Mesendoderm (in vitro differentiated cells): ENCODE results near the gene ATP10A.

Experiments used
- DNase-seq: peaks from one replicate; pipeline ENCODE4 v3.0.0; 2013
- H2AK5ac ChIP-seq: 2 replicates; pipeline ENCODE4 v1.6.1; 2013; ENCODE audit warnings: low read length, inconsistent platforms
- H2BK120ac ChIP-seq: 2 replicates; pipeline ENCODE4 v1.6.1; 2013; ENCODE audit warnings: low read depth, mild to moderate bottlenecking, low read length, moderate library complexity, mixed read lengths
- H2BK15ac ChIP-seq: replicated peaks from 2 replicates; pipeline ENCODE4 v1.6.1; 2013; ENCODE audit warnings: low read depth, mild to moderate bottlenecking, moderate library complexity
- H2BK5ac ChIP-seq: 2 replicates; pipeline ENCODE4 v1.6.1; 2013; ENCODE audit warnings: low read length, inconsistent platforms
- H3K18ac ChIP-seq: 2 replicates; pipeline ENCODE4 v1.6.1; 2013; ENCODE audit warnings: mild to moderate bottlenecking, low read length, mixed read lengths
- H3K23ac ChIP-seq: one replicate; pipeline ENCODE4 v1.6.1; 2013; ENCODE audit warnings: low read length
- H3K27ac ChIP-seq: 2 replicates; pipeline ENCODE4 v1.5.1; 2013; ENCODE audit warnings: low read depth, mild to moderate bottlenecking, inconsistent platforms, low read length, moderate library complexity
- H3K27me3 ChIP-seq: 2 replicates; pipeline ENCODE4 v1.6.1; 2013; ENCODE audit warnings: low read length, control low read depth, mild to moderate bottlenecking, inconsistent platforms; ENCODE audit not compliant: insufficient read depth, poor library complexity
- H3K36me3 ChIP-seq: 2 replicates; pipeline ENCODE4 v1.6.1; 2013; ENCODE audit warnings: low read length, inconsistent platforms; ENCODE audit not compliant: control insufficient read depth, insufficient read depth
- H3K4ac ChIP-seq: one replicate; pipeline ENCODE4 v1.6.1; 2013; ENCODE audit warnings: low read depth, mild to moderate bottlenecking, low read length, moderate library complexity
- H3K4me1 ChIP-seq: 2 replicates; pipeline ENCODE4 v1.6.1; 2013; ENCODE audit warnings: low read depth, low read length, inconsistent platforms; ENCODE audit not compliant: control insufficient read depth
- H3K4me2 ChIP-seq: 2 replicates; pipeline ENCODE4 v1.6.1; 2013; ENCODE audit warnings: low read length
- H3K4me3 ChIP-seq: 2 replicates; pipeline ENCODE4 v1.5.1; 2013; ENCODE audit warnings: mild to moderate bottlenecking, low read length
- H3K56ac ChIP-seq: one replicate; pipeline ENCODE4 v1.6.1; 2013; ENCODE audit warnings: low read length
- H3K79me1 ChIP-seq: 2 replicates; pipeline ENCODE4 v1.6.1; 2013; ENCODE audit warnings: low read length, inconsistent platforms
- H3K79me2 ChIP-seq: 2 replicates; pipeline ENCODE4 v1.6.1; 2013; ENCODE audit warnings: mild to moderate bottlenecking, low read length; ENCODE audit not compliant: control insufficient read depth, insufficient read depth
- H3K9ac ChIP-seq: 2 replicates; pipeline ENCODE4 v1.6.1; 2013; ENCODE audit warnings: low read length, inconsistent platforms
- H4K5ac ChIP-seq: one replicate; pipeline ENCODE4 v1.6.1; 2013; ENCODE audit warnings: low read length
- H4K8ac ChIP-seq: one replicate; pipeline ENCODE4 v1.6.1; 2013; ENCODE audit warnings: low read depth, mild to moderate bottlenecking, control low read depth, low read length, moderate library complexity
- WGBS: extraction: QIAGEN DNeasy Blood & Tissue Kit; methylation state at CpG from one replicate; pipeline ENCODE4 v1.1.7; 2013; ENCODE audit warnings: low lambda C conversion rate, missing lambda C conversion rate; ENCODE audit not compliant: insufficient coverage; ENCODE audit errors: extremely low coverage; 5-methylcytosine and 5-hydroxymethylcytosine counted together

Gene ATP10A

DNA sequence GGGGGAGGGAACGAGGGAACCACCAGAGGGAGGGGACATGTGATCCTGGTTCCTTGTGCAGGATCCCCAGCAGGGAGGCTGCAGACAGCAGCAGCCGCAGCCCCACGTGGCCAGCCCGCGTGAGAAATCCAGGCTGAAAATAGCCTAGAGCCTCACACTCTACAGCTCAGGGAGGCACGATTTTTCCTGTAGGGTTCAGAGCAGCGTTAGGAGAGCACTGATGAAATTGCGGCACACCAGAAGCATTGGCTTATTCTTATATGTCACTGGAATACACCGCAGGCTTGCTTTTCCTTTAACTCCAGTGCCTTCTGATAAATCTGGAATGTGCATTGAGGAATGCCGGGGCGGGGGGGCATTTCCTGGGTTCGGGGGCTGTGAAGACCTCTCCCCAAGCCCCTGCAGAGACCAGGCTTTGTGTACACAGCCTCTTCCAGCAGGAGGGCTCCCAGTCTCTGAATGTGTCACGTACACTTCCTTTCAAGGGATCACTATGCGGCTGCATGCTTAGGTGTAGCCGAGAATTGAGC lies 193.0 kb downstream of the ATP10A start:
- no peak overlapping the region for H2BK120ac ChIP-seq
- H3K4me3 ChIP-seq: no peak overlapping the region
- peak; percentile 95 for DNase-seq
- H3K27ac ChIP-seq: peak overlapping the region; percentile 80
- peak overlapping the region; percentile 39 for H3K9ac ChIP-seq
- H3K4me1 ChIP-seq: peaks cover 2% of the 10 kb centered on the region
- no peak overlapping the region for H4K5ac ChIP-seq
- no peaks in the 10 kb centered on the region for H3K27me3 ChIP-seq
- H3K4ac ChIP-seq: peak overlapping the region; percentile 46
- H3K4me2 ChIP-seq: peak overlapping the region; percentile 49
- H3K79me2 ChIP-seq: no peaks in the 10 kb centered on the region
- peak overlapping the region; percentile 35 for H3K18ac ChIP-seq
- H3K56ac ChIP-seq: peak overlapping the region; percentile 72
- peak overlapping the region; percentile 83 for H2BK5ac ChIP-seq
- no peak overlapping the region for H2BK15ac ChIP-seq
- no CpG with 5 or more reads among the region's 15 CpGs for WGBS
- H2AK5ac ChIP-seq: no peak overlapping the region
- H3K23ac ChIP-seq: no peak overlapping the region
- H3K79me1 ChIP-seq: no peaks in the 10 kb centered on the region
- no peak overlapping the region for H4K8ac ChIP-seq
- no peaks in the 10 kb centered on the region for H3K36me3 ChIP-seq

DNA sequence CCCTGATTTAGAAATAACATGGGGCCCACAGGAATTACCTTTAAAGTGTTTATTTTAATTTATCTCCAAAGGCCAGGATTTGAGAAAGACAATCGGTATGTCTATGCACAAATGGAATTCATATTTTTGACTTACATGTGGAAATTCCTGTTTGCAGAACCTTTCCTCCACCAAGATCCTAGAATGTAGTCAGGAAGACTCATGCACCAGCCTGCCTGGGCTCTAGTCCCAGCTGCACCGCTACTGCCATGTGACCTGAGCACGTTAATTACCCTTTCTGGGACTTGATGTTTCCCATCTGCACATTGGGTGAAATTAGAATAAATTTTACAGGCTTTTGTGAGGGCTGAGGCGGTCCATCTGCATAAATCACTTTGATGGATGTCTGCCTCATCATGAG lies 194.2 kb downstream of the ATP10A start:
- Histone ChIP-seq H3K4me1 (peaks cover 2% of the 10 kb centered on the region), H3K9ac (no peak overlapping the region), H2BK5ac (no peak overlapping the region), H4K5ac (no peak overlapping the region), H3K4me3 (no peak overlapping the region), H3K4ac (no peak overlapping the region), H4K8ac (no peak overlapping the region), H2BK120ac (no peak overlapping the region), H2BK15ac (no peak overlapping the region), H3K79me1 (no peaks in the 10 kb centered on the region), H3K27me3 (no peaks in the 10 kb centered on the region), H3K23ac (no peak overlapping the region), H3K79me2 (no peaks in the 10 kb centered on the region), H3K56ac (no peak overlapping the region), H3K36me3 (no peaks in the 10 kb centered on the region), H3K4me2 (no peak overlapping the region), H2AK5ac (no peak overlapping the region), H3K18ac (peak overlapping the region; percentile 19), H3K27ac (no peak overlapping the region)
- no peak for DNase-seq
- no CpG with 5 or more reads among the region's 4 CpGs for WGBS

- Histone ChIP-seq H3K18ac (no peak overlapping the region), H3K4ac (no peak overlapping the region), H4K5ac (no peak overlapping the region), H3K56ac (peak overlapping the region; percentile 59), H3K4me3 (no peak overlapping the region), H4K8ac (no peak overlapping the region), H2BK15ac (no peak overlapping the region), H3K79me1 (no peaks in the 10 kb centered on the region), H2AK5ac (peak overlapping the region; percentile 65), H3K23ac (no peak overlapping the region), H3K9ac (no peak overlapping the region), H3K36me3 (no peaks in the 10 kb centered on the region), H3K4me2 (no peak overlapping the region), H3K4me1 (peaks cover 2% of the 10 kb centered on the region), H3K79me2 (no peaks in the 10 kb centered on the region), H2BK120ac (no peak overlapping the region), H3K27ac (no peak overlapping the region), H3K27me3 (no peaks in the 10 kb centered on the region), H2BK5ac (peak overlapping the region; percentile 73)
- no peak for DNase-seq
- no CpG with 5 or more reads among the region's 11 CpGs for WGBS
Measured at GRCh38 chr15:25668236-25668795, 194.8 kb downstream of the ATP10A start.

GRCh38 chr15:25667829-25668228 lies 195.3 kb downstream of the ATP10A start:
- no peak overlapping the region for H2BK120ac ChIP-seq
- WGBS: no CpG with 5 or more reads among the region's 13 CpGs
- H3K27me3 ChIP-seq: no peaks in the 10 kb centered on the region
- no peak overlapping the region for H3K27ac ChIP-seq
- no peak for DNase-seq
- H3K23ac ChIP-seq: no peak overlapping the region
- no peak overlapping the region for H3K9ac ChIP-seq
- H2BK15ac ChIP-seq: no peak overlapping the region
- no peaks in the 10 kb centered on the region for H3K79me2 ChIP-seq
- H2BK5ac ChIP-seq: peak overlapping the region; percentile 56
- H3K36me3 ChIP-seq: no peaks in the 10 kb centered on the region
- H3K4me1 ChIP-seq: peaks cover 2% of the 10 kb centered on the region
- H3K79me1 ChIP-seq: no peaks in the 10 kb centered on the region
- H3K4me2 ChIP-seq: no peak overlapping the region
- peak overlapping the region; percentile 59 for H3K56ac ChIP-seq
- H3K4ac ChIP-seq: no peak overlapping the region
- H2AK5ac ChIP-seq: peak overlapping the region; percentile 39
- no peak overlapping the region for H4K5ac ChIP-seq
- no peak overlapping the region for H4K8ac ChIP-seq
- H3K4me3 ChIP-seq: no peak overlapping the region
- H3K18ac ChIP-seq: no peak overlapping the region

GRCh38 chr15:25665913-25666312 lies 197.2 kb downstream of the ATP10A start:
- no peak for DNase-seq
- Histone ChIP-seq H3K27ac (no peak overlapping the region), H2BK5ac (no peak overlapping the region), H3K18ac (no peak overlapping the region), H3K79me1 (no peaks in the 10 kb centered on the region), H3K79me2 (no peaks in the 10 kb centered on the region), H3K4me2 (no peak overlapping the region), H3K23ac (no peak overlapping the region), H3K56ac (no peak overlapping the region), H3K27me3 (no peaks in the 10 kb centered on the region), H3K4me1 (peaks cover 7% of the 10 kb centered on the region), H4K5ac (no peak overlapping the region), H3K9ac (no peak overlapping the region), H3K4me3 (no peak overlapping the region), H2AK5ac (no peak overlapping the region), H3K4ac (no peak overlapping the region), H3K36me3 (no peaks in the 10 kb centered on the region), H2BK120ac (no peak overlapping the region), H2BK15ac (no peak overlapping the region), H4K8ac (no peak overlapping the region)
- no CpG with 5 or more reads among the region's 3 CpGs for WGBS

DNA sequence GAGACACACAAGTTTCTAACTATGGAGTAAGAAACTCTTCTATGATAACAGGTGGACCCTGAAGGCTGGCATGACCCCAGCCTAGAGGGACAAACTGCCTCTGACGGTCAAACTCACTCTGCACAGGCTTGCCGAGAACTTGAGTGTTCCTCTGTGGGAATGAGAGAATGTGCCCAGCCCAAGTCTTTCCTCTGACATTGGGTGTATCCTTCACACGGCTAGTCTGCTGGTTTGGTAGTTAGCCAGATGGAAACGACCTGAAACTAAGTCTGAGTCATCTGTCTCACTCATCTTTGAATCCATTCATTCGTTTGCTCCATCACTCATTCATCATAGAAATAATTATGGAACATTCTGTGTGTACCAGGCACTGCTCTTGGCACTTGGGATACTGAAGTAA lies 198.4 kb downstream of the ATP10A start:
- no peaks in the 10 kb centered on the region for H3K27me3 ChIP-seq
- no peak overlapping the region for H2BK120ac ChIP-seq
- H3K36me3 ChIP-seq: no peaks in the 10 kb centered on the region
- no peak overlapping the region for H3K27ac ChIP-seq
- peaks cover 6% of the 10 kb centered on the region for H3K4me1 ChIP-seq
- H4K5ac ChIP-seq: no peak overlapping the region
- no peak overlapping the region for H3K4me2 ChIP-seq
- no peak overlapping the region for H3K9ac ChIP-seq
- no peak overlapping the region for H3K4me3 ChIP-seq
- H4K8ac ChIP-seq: no peak overlapping the region
- H3K18ac ChIP-seq: no peak overlapping the region
- DNase-seq: no peak
- H2BK15ac ChIP-seq: no peak overlapping the region
- H3K23ac ChIP-seq: no peak overlapping the region
- H3K79me2 ChIP-seq: no peaks in the 10 kb centered on the region
- no peaks in the 10 kb centered on the region for H3K79me1 ChIP-seq
- no peak overlapping the region for H2BK5ac ChIP-seq
- H3K4ac ChIP-seq: no peak overlapping the region
- no peak overlapping the region for H3K56ac ChIP-seq
- no peak overlapping the region for H2AK5ac ChIP-seq
- no CpG with 5 or more reads among the region's 5 CpGs for WGBS
